GM12878 (cell line): ENCODE results near the gene CSAD.
A peak's percentile ranks its signal among the peaks of the same experiment; 100 is the strongest.

Experiments used
- LARP7 ChIP-seq: fragments of 450-650 bp; IDR thresholded peaks from 2 replicates; pipeline ENCODE4 v1.6.1; 2017; ENCODE audit warnings: mild to moderate bottlenecking
- ZZZ3 ChIP-seq: IDR thresholded peaks from 2 replicates; pipeline ENCODE4 v1.6.1; 2011; ENCODE audit warnings: low read depth; ENCODE audit not compliant: control insufficient read depth, insufficient read length
- TF ChIP-seq, protein P1 (sequence below), 3 experiments: IDR thresholded peaks in 2 of 3; conservative IDR thresholded peaks in 1 of 3; 2 replicates each; pipeline ENCODE4 v1.5.1; 2011; ENCODE audit warnings: low read depth in 3 of 3, low read length in 3 of 3, mild to moderate bottlenecking in 3 of 3, control low read depth in 2 of 3, moderate library complexity in 2 of 3, inconsistent platforms in 1 of 3, mixed read lengths in 1 of 3; ENCODE audit not compliant: control insufficient read depth in 2 of 3, insufficient read depth in 1 of 3; ENCODE audit errors: extremely low read depth in 1 of 3

DNA sequence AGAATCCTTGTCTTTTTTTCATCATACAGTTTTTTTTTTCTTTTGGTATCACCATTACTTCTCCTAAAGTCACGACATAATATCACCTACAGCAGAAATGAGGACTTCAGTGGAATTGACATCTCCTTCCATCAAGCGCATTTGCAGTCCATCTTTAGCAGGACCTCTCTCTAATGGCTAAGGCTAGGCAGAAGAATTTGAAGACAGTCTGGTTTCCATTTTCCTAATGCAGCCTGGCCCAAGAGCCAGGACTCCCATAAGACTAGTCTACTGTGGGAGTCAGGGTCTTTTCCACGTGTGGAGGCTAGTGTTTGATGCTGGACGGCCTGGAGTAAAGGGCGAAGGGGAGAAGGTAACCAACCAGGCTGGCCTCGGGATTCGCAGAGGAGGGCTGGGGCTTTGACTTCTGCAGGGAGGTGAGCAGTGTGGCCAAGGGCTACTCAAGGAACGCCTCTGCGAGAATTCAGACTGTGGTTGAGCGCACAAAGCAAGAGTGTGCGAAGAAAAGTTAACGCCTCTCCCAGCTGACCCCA, 972 bp downstream of the CSAD start:
- no peak for TF ChIP-seq ZZZ3
- TF ChIP-seq, protein P1, sequence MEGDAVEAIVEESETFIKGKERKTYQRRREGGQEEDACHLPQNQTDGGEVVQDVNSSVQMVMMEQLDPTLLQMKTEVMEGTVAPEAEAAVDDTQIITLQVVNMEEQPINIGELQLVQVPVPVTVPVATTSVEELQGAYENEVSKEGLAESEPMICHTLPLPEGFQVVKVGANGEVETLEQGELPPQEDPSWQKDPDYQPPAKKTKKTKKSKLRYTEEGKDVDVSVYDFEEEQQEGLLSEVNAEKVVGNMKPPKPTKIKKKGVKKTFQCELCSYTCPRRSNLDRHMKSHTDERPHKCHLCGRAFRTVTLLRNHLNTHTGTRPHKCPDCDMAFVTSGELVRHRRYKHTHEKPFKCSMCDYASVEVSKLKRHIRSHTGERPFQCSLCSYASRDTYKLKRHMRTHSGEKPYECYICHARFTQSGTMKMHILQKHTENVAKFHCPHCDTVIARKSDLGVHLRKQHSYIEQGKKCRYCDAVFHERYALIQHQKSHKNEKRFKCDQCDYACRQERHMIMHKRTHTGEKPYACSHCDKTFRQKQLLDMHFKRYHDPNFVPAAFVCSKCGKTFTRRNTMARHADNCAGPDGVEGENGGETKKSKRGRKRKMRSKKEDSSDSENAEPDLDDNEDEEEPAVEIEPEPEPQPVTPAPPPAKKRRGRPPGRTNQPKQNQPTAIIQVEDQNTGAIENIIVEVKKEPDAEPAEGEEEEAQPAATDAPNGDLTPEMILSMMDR (IDR thresholded peaks at IDR 0.05 in 2 of 3, conservative IDR thresholded peaks at IDR 0.05 in 1 of 3; ENCODE audit: control insufficient read depth in 2 of 3, extremely low read depth in 1 of 3, insufficient read depth in 1 of 3, low read depth in 3 of 3, low read length in 3 of 3): no peak
- TF ChIP-seq LARP7: 0 out of 2 replicates have a peak, but pooled peaks have one; percentile 11
